ENCODE results near the gene ZBTB20.
A peak's percentile ranks its signal among the peaks of the same experiment; 100 is the strongest.

Gene ZBTB20

GRCh38 chr3:114864970-114865369, 282.1 kb downstream of the ZBTB20 start:
- no peak for DNase-seq

- DNase-seq = no peak
Observed at GRCh38 chr3:114863848-114864247, 283.2 kb downstream of the ZBTB20 start.

- no peak for DNase-seq
Observed at GRCh38 chr3:114861666-114862065, 285.4 kb downstream of the ZBTB20 start.

- no peak for DNase-seq
Observed at GRCh38 chr3:114860531-114860930, 286.6 kb downstream of the ZBTB20 start.

GRCh38 chr3:114858329-114858728, 288.8 kb downstream of the ZBTB20 start:
- no peak for DNase-seq

- no peak for DNase-seq
Observed at GRCh38 chr3:114857299-114857701, 289.8 kb downstream of the ZBTB20 start.

GRCh38 chr3:114856835-114857234, 290.3 kb downstream of the ZBTB20 start:
- DNase-seq = no peak

GRCh38 chr3:114855839-114856238, 291.2 kb downstream of the ZBTB20 start:
- DNase-seq = no peak

GRCh38 chr3:114852966-114853365, 294.1 kb downstream of the ZBTB20 start:
- DNase-seq = no peak

GRCh38 chr3:114850898-114851297, 296.2 kb downstream of the ZBTB20 start:
- peak; percentile 35 for DNase-seq

GRCh38 chr3:114848643-114849350, 298.3 kb downstream of the ZBTB20 start:
- no peak for DNase-seq

- DNase-seq = no peak
Observed at GRCh38 chr3:114848082-114848481, 299.0 kb downstream of the ZBTB20 start.

- no peak for DNase-seq
Observed at GRCh38 chr3:114847564-114847963, 299.5 kb downstream of the ZBTB20 start.

GRCh38 chr3:114846779-114847178, 300.3 kb downstream of the ZBTB20 start:
- no peak for DNase-seq

GRCh38 chr3:114846252-114846651, 300.8 kb downstream of the ZBTB20 start:
- DNase-seq = no peak

- DNase-seq = no peak
Observed at GRCh38 chr3:114841515-114841914, 305.6 kb downstream of the ZBTB20 start.

GRCh38 chr3:114839476-114839875, 307.6 kb downstream of the ZBTB20 start:
- peak; percentile 34 for DNase-seq

GRCh38 chr3:114838025-114838424, 309.1 kb downstream of the ZBTB20 start:
- DNase-seq = no peak

GRCh38 chr3:114834175-114834940, 312.7 kb downstream of the ZBTB20 start:
- no peak for DNase-seq

GRCh38 chr3:114831861-114832260, 315.2 kb downstream of the ZBTB20 start:
- DNase-seq = no peak

GRCh38 chr3:114830652-114831051, 316.4 kb downstream of the ZBTB20 start:
- DNase-seq = no peak

- peak; percentile 23 for DNase-seq
Observed at GRCh38 chr3:114829783-114830182, 317.3 kb downstream of the ZBTB20 start.

GRCh38 chr3:114827495-114827894, 319.6 kb downstream of the ZBTB20 start:
- DNase-seq = peak; percentile 43

- DNase-seq = no peak
Observed at GRCh38 chr3:114824014-114824413, 323.1 kb downstream of the ZBTB20 start.
